HEK293 (cell line): Measurements from ENCODE around the gene LRRC7.

Experiments
- ZNF155 ChIP-seq: fragments of 450-650 bp; formaldehyde crosslinking; IDR thresholded peaks from 2 replicates; pipeline ENCODE4 v1.5.1; 2016; ENCODE audit warnings: missing biosample characterization, missing genetic modification characterization
- ZNF274 ChIP-seq, 2 experiments: fragments of 200-500 bp in 1 of 2; fragments of 450-650 bp in 1 of 2; sonication (Bioruptor generic) in 1 of 2; formaldehyde crosslinking in 1 of 2; IDR thresholded peaks; 2 replicates each; pipeline versions ENCODE4 v1.5.1 to v1.6.1; 2014 to 2016; ENCODE audit warnings: borderline replicate concordance in 1 of 2, inconsistent platforms in 1 of 2, low read length in 1 of 2, missing biosample characterization in 1 of 2, missing genetic modification characterization in 1 of 2
- ZNF791 ChIP-seq: fragments of 450-650 bp; formaldehyde crosslinking; IDR thresholded peaks from 2 replicates; pipeline ENCODE4 v1.5.1; 2016; ENCODE audit warnings: missing biosample characterization, missing genetic modification characterization
- ZSCAN23 ChIP-seq: fragments of 450-650 bp; formaldehyde crosslinking; IDR thresholded peaks from 2 replicates; pipeline ENCODE4 v1.5.1; 2016; ENCODE audit warnings: missing biosample characterization, missing genetic modification characterization
- TF ChIP-seq, protein P1 (sequence below): fragments of 450-650 bp; formaldehyde crosslinking; IDR thresholded peaks from 2 replicates; pipeline ENCODE4 v1.5.1; 2016; ENCODE audit warnings: missing biosample characterization, missing genetic modification characterization
- TF ChIP-seq, protein P2 (sequence below): fragments of 450-650 bp; formaldehyde crosslinking; IDR thresholded peaks from 2 replicates; pipeline ENCODE4 v1.5.1; 2016; ENCODE audit warnings: missing biosample characterization, missing genetic modification characterization, low read depth

DNA sequence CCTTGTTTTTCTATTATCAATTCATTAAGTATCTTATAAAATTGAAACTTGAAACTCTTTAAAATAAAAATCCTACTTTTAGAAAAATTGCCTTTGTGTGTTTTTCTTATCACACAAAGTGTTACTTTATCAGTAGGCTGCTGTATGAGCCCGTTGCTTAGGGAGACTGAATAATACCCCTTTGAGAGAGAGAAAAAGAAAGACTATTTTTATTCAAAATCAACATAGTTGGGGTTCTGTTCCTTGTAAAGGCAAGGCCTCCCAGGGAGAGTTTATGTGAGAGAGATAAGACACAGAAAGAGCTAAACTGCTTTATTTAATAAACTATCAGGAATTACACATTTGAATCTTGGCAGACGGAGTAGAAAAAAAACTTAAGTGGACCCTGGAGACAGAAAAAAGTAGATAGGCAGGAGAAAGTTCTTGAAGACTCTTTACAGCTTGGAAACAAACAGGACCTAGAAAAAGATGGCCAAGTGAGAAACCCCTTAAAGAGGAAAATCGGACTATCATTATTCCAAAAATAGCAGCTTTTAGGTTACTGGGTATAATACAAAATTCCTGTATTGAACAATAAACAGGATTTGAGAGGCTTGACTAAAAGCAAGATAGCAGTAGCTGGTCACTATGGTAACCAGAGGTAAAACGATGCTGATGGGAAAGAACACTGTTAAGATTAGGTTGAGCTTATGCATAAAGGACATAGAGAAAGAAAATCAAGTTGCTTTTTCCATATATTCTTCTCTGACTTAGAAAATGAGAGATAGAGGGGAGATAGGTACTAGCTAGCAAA is 170.9 kb downstream of the LRRC7 start:
- TF ChIP-seq, protein P1, sequence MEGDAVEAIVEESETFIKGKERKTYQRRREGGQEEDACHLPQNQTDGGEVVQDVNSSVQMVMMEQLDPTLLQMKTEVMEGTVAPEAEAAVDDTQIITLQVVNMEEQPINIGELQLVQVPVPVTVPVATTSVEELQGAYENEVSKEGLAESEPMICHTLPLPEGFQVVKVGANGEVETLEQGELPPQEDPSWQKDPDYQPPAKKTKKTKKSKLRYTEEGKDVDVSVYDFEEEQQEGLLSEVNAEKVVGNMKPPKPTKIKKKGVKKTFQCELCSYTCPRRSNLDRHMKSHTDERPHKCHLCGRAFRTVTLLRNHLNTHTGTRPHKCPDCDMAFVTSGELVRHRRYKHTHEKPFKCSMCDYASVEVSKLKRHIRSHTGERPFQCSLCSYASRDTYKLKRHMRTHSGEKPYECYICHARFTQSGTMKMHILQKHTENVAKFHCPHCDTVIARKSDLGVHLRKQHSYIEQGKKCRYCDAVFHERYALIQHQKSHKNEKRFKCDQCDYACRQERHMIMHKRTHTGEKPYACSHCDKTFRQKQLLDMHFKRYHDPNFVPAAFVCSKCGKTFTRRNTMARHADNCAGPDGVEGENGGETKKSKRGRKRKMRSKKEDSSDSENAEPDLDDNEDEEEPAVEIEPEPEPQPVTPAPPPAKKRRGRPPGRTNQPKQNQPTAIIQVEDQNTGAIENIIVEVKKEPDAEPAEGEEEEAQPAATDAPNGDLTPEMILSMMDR (tag by site-specific recombination) = no peak
- TF ChIP-seq ZNF791 (tag by site-specific recombination) = no peak
- TF ChIP-seq, protein P2, sequence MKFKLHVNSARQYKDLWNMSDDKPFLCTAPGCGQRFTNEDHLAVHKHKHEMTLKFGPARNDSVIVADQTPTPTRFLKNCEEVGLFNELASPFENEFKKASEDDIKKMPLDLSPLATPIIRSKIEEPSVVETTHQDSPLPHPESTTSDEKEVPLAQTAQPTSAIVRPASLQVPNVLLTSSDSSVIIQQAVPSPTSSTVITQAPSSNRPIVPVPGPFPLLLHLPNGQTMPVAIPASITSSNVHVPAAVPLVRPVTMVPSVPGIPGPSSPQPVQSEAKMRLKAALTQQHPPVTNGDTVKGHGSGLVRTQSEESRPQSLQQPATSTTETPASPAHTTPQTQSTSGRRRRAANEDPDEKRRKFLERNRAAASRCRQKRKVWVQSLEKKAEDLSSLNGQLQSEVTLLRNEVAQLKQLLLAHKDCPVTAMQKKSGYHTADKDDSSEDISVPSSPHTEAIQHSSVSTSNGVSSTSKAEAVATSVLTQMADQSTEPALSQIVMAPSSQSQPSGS = no peak
- TF ChIP-seq ZSCAN23 (tag by site-specific recombination) = no peak
- no peak for TF ChIP-seq ZNF274 (IDR thresholded peaks at IDR 0.05; ENCODE audit: low read length)
- no peak for TF ChIP-seq ZNF274 (tag by site-specific recombination; IDR thresholded peaks at IDR 0.05; ENCODE audit: borderline replicate concordance)
- TF ChIP-seq ZNF155 = no peak
